GM18909 (cell line): ENCODE measurements around the gene KRT84.

ENCODE experiments used
- ATAC-seq: cut with Tn5 transposase; IDR thresholded peaks from one replicate; pipeline ENCODE4 v1.9.1; 2021; ENCODE audit warnings: mild to moderate bottlenecking; ENCODE audit not compliant: unreplicated experiment, poor library complexity

KRT84 gene, protein sequence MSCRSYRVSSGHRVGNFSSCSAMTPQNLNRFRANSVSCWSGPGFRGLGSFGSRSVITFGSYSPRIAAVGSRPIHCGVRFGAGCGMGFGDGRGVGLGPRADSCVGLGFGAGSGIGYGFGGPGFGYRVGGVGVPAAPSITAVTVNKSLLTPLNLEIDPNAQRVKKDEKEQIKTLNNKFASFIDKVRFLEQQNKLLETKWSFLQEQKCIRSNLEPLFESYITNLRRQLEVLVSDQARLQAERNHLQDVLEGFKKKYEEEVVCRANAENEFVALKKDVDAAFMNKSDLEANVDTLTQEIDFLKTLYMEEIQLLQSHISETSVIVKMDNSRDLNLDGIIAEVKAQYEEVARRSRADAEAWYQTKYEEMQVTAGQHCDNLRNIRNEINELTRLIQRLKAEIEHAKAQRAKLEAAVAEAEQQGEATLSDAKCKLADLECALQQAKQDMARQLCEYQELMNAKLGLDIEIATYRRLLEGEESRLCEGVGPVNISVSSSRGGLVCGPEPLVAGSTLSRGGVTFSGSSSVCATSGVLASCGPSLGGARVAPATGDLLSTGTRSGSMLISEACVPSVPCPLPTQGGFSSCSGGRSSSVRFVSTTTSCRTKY

DNA sequence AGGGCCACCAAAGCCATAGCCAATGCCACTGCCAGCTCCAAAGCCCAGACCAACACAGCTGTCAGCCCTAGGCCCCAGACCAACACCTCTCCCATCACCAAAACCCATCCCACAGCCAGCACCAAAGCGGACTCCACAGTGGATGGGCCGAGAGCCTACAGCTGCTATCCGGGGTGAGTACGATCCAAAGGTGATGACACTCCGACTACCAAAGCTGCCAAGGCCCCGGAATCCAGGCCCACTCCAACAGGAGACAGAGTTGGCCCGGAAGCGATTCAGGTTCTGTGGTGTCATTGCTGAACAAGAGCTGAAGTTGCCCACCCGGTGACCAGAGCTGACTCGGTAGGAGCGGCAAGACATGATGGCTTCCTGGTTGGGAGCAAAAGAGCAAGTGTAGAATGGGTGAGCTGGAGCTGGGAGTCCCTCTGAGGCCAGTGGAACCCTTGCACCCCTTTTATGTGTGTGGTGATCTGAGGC lies at the start of gene KRT84:
KRT84 (minus strand) TSS at position 427 of the 477 bp plus-strand sequence; CDS start at position 360, 67 bp downstream.
- ATAC-seq = no peak

DNA sequence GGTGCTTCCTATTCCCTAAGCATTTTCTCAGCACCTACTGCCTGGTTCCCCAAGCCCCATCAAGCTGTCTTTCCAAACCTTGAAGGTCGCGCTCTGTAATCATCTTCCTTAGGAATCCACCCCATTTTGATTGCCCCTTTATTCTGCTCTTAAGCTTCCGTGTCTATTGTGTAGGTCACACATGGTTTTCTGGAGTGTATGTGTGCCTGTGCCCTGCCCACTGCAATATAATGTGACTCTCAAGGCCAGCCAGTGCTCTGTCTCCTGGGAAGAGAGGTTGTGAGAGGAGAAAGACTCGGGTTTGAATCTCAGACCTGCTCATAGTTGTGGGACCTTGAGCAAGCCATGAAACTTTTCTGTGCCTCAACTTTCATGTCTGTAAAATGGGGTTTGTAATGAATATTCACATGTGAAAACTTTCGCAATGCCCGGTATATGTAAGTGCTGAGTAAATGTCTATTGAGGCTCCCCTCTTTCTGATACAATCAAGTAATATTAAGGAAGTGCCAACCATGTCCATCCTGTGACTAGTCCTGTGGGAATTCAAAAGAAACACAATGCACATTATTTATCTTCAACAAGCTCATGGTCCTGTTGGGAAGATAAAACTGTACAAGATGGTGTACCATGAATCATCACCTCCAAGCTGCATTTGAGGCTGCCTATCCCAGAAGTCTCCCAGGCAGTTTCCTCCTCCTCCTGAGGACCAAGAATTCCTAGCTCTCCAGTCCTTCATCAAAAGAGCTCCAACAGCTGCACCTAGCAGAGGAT lies 49.5 kb upstream of the KRT84 start:
- no peak for ATAC-seq

DNA sequence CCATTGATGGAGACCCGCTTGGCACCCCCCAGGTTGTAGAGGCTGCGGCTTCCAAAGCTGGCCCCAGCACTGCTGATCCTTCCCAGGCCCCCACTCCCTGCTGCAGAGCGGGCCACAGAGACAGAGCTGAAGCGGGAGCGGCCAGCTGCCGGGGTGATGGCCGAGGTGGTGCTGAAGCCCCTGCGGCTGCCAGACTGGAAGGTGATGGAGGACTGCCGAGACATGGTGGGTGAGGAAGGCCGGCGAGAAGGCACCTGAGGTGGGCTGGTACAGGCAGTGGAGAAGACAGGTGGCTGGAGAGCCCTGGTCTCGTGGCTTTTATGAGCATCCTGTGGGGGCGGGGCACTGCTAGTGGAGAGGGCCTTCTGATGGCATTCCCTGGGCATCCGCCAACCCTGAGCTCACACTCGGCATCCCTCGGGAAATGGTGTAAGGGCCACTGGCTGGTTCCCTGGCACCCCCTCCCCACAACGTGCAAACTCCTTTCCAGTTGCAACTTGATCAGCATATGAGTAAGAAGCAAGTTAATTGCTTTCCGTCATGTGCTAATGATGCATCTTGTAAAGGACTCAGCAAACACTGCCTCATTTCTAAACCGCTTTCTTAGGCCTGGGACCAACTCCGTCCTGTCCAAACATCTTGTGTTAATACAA lies 48.8 kb upstream of the KRT84 start, which contains the start of gene KRT75:
KRT75 (minus strand) TSS at position 291 of the 653 bp plus-strand sequence; CDS start at position 224, 67 bp downstream.
- ATAC-seq = no peak

DNA sequence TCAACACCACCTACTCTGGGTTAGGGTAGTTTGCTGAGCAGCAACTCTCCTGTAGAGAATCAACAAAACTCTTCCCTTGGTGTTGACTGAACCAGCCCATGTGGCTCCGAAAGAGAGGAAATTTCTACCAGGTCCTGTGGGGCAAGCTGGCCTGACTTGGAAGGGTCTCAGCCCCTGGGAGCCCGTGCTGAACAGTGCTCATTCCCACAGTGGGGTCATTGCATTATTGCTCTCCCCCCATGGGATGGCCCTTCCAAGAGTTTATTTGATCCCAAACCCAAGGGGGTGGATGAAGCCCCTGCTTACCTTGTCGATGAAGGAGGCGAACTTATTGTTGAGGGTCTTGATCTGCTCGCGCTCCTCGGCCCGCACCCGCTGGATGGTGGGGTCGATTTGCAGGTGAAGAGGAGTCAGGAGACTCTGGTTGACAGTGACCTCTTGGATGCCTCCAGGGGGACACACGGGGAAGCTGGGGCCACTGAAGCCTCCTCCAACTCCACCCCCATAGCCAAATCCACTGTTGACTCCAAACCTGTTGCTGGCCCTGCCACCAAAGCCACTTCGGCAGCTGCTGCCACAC lies 48.1 kb upstream of the KRT84 start:
- no peak for ATAC-seq

DNA sequence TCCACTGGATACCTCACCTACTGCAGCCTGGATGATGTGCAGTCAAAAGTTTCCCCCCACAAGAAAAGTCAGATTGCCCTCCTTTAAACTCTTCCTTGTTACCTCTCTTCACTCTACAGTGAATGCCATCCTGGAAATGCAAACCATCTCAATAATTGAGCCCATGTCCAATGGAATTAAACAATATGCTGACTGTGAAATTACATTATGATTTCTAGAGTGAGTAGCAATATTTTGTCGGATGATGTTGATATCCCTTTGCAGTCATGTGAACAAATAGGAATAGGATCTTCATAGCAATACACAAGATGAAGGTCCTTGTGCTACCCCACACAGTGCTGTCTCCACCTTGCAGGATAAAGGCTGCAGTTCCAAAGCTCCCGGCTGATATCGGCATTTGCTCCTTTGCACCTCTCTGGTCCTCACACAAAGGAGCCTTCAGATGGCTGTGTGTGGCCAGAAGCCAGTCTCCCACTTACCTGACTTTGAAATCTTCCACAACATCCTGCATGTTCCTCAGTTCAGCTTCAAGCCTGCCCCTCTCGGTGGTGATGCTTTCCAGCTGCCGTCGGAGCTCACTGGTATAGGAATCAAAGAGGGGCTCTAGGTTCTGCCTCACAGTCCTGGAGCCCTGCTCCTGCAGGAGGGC lies 47.2 kb upstream of the KRT84 start:
- ATAC-seq = no peak

DNA sequence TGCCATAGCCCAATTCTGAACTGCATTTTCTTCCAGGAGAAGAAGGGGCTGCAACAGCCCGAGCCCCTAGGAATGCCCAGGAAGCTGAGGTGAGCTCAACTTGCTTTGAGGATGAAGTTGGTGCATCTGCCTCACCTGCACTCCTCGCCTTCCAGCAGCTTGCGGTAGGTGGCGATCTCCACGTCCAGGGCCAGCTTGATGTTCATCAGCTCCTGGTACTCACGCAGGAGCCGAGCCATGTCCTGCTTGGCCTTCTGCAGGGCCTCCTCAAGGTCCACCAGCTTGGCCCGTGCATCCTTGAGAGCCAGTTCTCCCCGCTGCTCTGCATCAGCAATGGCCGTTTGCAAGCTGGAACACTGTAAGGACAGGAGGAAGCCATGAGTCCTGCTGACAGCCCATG lies 42.7 kb upstream of the KRT84 start:
- no peak for ATAC-seq

DNA sequence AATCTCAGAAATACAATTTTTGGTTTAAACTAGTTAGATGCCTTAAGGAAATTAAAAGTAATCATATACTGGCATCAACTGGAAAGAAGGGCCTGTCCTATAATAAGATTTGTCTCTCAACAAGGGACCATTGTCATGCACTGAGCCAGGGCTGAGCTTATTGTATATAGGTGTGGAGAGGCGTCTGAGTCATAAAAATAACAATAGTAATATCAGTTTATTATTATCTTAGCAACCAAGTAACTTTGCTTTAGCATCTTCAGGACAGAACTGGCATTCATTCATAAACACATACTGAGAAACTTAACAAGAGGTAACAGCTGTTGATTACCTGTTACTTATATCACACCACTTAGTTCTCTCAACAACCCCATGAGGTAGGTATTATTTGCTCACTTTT lies 41.6 kb upstream of the KRT84 start:
- ATAC-seq = no peak

DNA sequence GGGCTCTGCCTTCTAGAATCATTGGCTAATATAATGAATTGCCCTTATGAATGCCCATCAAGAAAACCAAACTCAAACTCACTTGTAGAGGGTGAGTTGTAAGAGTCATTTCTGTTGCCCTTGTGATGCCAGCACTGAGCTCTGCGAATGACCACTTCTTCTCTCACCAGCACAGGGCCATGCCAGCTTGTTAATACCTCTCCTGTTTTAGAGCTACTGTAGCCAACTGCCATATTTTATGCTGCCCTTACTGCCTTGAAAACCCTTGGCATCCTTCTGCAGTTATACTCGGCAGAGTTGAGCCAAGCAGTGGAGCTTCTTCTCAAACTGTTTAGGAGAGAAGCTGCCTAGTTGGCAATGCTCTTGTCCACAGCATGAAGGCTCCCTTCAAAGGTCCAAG lies 40.6 kb upstream of the KRT84 start:
- no peak for ATAC-seq

DNA sequence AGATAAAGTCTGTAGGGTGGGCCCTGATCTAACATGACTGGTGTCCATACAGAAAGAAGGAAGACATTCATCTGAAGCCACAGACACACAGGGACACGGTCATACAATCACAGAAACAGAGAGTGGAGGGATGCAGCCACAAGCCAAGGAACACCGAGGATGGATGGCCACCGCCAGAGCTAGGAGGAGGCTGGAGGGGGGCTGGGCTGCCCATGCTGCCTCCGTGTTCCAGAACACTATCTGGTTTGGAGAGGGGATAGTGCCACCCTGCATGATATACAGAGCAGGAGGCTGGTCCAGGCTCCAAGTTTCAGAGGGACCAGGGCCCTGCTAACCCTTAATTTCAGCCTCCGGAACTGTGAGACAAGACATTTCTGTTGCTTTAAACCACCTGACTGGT lies 40.0 kb upstream of the KRT84 start:
- no peak for ATAC-seq

DNA sequence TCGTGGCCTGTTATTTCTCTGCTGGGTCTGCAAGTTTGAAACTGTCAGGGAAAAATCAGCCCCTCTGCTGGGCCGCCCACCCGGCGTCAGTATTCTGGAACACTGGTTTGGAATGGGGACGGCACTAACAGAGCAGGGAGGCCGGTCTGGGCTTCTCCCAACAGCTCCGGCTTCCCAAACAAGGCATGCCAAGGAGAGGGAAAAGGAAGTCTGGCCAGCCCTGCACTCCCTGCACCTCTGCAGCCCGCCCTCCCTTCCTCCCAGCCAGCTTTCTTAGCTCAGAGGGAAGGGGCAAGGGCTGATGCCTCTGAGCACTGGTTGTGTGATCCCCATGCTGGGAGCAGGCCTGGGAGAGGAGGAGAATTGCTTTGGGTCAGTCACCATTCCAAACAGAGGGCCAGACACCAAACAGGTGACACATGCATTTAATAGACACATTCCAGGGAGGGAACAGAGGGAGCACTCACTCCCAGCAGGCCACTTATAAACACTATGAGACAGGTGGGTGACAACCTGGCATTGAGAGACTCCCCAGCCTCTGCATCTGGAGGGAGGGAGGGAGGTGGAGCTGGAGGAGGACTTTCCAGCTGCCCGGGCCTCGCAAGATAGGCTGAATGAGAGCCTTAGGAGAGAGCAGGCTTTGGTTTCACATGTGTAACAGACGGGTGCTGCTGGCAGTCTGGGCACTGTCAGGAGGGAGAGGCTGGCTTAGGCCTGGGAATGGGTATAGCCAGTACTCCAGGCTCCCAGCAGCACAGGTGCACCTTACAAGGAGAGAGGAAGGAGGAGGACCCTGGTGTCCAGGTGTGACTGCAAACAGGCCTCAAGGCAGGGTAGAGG lies 38.4 kb upstream of the KRT84 start:
- ATAC-seq = no peak

DNA sequence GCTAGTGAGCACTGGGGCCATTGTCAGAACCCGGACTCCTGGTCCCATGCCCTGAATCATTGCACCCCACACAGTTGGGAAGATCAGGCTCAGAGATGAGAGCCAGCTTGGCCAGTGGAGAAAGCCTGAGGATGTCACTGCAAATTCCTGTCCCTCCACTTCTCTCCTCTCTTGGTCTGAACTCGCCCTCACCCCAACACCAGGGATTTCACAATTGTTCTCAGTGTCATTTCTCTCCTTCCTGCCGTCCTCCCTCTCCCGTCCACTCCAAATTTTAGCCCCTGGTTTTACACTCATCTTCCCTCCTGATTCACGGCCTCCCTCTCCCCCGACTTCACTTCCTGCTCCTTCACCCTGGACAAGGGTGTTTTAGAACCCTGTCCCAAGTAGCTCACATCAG lies 37.6 kb upstream of the KRT84 start:
- no peak for ATAC-seq

DNA sequence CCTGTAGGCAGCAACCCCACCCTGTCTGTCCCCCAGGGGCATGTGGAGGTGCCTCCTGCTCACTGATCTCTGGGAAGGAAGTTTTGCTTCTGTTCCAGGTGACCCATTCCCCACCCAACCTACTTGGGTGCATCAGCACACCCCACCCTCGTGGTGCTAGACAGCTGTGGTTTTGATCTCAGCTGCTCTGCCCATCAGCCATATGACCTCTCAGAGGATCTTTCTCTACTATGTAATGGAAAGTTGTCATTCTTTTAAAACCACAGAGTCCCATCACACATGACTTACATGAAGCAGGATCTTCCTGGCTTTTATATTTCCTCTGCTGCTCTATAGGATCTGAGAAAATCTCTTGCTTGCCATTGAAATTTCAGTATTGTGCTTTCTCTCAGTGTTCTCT lies 34.2 kb upstream of the KRT84 start:
- ATAC-seq = no peak

DNA sequence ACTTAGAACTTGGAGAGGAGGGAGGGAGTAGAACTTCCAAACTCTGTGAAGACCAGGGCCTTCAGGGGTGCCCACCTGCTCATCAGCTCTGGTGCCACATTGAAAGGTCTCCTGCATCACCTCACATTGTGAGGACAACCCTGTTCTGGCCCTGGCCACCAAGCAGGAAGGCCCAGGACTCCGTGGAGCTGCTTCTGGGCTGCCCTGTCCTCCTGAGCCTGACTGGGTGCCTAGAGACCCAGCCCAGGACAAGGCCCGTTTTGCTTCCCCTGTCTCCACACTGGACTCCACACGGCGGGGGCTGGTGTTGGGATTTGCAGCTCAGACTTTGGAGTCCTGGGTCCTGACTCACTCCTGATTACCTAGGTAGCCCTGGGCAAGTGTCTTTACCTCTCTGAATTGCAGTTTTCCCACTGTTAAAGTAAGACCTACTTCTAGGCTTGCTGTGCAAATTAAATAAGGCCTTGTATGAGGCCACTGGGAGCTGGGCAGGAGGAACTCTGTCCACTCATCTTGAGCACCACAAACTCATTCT lies 33.2 kb upstream of the KRT84 start:
- no peak for ATAC-seq

DNA sequence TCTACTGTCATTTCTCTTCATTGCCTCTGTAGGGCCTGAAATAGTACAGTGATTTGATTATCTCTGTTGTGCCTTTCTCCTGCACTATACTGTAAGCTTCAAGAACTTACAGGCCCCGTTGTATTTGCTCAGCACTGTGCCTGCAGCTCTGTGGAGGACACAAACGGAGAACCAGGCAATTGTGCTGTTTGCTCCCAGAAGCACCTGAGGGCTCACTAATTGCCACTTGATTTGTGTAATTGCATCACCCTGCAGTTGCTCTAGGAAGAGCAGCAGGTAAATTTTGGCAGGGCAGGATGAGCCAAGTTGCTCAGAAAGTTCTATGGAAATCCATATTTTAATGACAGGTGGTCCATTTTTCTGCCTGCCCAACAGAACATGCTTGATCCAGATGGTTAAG lies 32.3 kb upstream of the KRT84 start:
- no peak for ATAC-seq

DNA sequence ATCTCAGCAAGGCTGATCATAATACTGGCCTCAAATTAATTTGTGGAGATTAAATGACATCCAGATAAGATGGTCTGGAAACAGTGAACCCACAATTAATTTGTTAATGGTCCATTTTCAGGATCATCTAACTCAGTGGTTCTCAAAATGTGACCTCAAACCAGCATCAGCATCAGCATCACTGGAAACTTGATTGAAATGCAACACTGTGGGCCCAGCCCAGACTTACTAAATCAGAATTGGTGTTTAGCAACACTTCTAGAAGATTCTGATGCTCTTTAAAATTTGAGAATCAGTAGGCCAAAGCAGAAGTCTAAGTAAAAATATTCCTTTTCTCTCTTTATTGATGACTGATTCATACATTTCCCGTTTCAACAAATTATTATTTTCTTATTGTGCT lies 31.3 kb upstream of the KRT84 start:
- no peak for ATAC-seq

DNA sequence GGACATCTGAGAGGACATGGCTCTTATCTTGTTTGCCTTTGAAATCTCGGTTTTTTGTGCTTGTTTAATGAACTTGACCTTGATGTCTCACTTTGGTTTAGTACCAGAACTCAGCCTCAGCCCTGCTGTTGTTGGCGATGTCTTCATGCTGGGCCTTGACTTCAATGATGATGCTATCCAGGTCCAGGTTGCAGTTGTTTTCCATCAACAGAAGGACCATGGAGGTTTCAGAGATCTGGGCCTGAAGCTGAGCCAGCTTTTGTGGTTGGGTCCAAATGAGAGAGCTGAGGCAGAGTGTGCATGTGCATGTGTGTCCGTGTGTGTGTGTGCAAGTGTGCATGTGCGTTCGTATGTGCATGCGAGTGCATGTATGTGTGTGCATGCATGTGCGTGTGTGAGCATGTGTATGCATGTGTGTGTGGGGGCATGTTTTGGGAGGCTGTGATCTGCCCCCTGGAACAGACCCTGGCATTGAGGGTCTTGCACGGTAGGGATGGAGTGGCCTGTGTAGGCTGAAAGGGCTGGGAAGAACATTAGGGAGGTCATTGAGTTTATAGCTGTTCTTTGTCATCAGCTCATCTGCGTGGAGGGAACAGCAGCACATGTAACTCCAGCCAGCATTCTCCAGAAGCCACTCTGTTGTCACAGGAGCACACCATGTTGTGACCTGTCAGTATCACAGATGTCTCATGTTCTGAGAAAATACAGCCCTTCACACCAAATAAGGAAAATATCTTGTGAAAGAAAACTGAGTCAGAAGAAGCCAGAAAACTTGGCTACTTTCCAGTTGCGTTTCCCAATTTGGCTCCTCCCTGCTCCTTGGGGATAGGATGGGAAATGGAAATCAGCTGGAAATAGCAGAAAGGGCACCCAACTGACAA lies 30.7 kb upstream of the KRT84 start:
- ATAC-seq = no peak

DNA sequence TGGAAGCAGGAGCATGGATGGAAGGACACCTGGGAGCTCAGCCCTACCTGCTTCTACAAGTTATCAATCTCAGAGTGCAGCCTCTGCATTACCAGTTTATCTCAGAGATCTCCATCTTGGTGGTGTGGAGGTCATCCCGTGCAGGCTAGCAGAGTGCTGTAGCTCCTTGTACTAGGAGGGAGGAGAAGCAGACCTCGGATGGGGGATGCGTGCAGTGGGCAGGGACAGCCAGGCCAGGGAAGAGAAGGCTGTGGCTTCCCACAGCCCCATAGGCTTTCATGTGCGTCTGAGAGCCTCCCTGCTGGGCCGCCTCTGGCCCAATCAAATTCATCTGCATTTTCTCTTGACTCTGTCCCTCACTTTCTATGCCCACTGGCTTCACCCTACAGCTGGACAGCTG lies 29.5 kb upstream of the KRT84 start:
- no peak for ATAC-seq
